Liver (tissue), 9 donors: ENCODE measurements around the gene RAB6B. TPM values are rescaled to one million over a fixed set of nuclear protein-coding genes. Genes with fewer than 3 reads are reported as not detected.

ENCODE experiments used
- DNase-seq: peaks from one replicate; pipeline ENCODE4 v3.0.0-alpha.2; 2017; ENCODE audit warnings: low spot score
- H3K27ac ChIP-seq, 2 donors: one replicate each; pipeline ENCODE4 v1.7.0; 2013; ENCODE audit warnings: inconsistent platforms in 2 of 2, low read length in 2 of 2, control low read depth in 1 of 2, low read depth in 1 of 2, mild to moderate bottlenecking in 1 of 2
- H3K27me3 ChIP-seq, 4 donors: one replicate each; pipeline versions ENCODE4 v1.6.1 to v1.7.0; 2013; ENCODE audit warnings: low read length in 3 of 4, inconsistent platforms in 1 of 4, mild to moderate bottlenecking in 1 of 4, moderate library complexity in 1 of 4; ENCODE audit not compliant: control insufficient read depth in 4 of 4, insufficient read depth in 4 of 4
- H3K36me3 ChIP-seq, 4 donors: one replicate each; pipeline versions ENCODE4 v1.6.1 to v1.7.0; 2013; ENCODE audit warnings: low read length in 3 of 4, mild to moderate bottlenecking in 3 of 4, low read depth in 1 of 4, moderate library complexity in 1 of 4; ENCODE audit not compliant: control insufficient read depth in 4 of 4, insufficient read depth in 3 of 4
- H3K4me1 ChIP-seq, 4 donors: one replicate each; pipeline versions ENCODE4 v1.6.1 to v1.7.0; 2013; ENCODE audit warnings: low read length in 3 of 4, mild to moderate bottlenecking in 3 of 4, moderate library complexity in 1 of 4; ENCODE audit not compliant: control insufficient read depth in 4 of 4, insufficient read depth in 4 of 4
- H3K4me3 ChIP-seq, 3 donors: one replicate each; pipeline versions ENCODE4 v1.6.1 to v1.7.0; 2013; ENCODE audit warnings: low read length in 3 of 3, control low read depth in 1 of 3, low read depth in 1 of 3, mild to moderate bottlenecking in 1 of 3
- H3K9ac ChIP-seq, 2 donors: one replicate each; pipeline ENCODE4 v1.7.0; 2013; ENCODE audit warnings: low read length in 2 of 2, mild to moderate bottlenecking in 2 of 2, moderate library complexity in 2 of 2, control low read depth in 1 of 2, low read depth in 1 of 2
- H3K9me3 ChIP-seq, 4 donors: one replicate each; pipeline versions ENCODE4 v1.6.1 to v1.7.0; 2013; ENCODE audit warnings: low read length in 3 of 4; ENCODE audit not compliant: control insufficient read depth in 4 of 4
- ATF3 ChIP-seq: IDR thresholded peaks from 2 replicates; pipeline ENCODE4 v1.6.1; 2016; ENCODE audit warnings: antibody characterized with exemption
- CTCF ChIP-seq: fragments of 150-350 bp; IDR thresholded peaks from 2 replicates; pipeline ENCODE4 v1.5.1; 2017; ENCODE audit warnings: improper control_type of control experiment, low read depth, low read length; ENCODE audit not compliant: missing input control
- EGR1 ChIP-seq, 2 donors: IDR thresholded peaks; 2 replicates each; pipeline ENCODE4 v1.6.1; 2016 to 2018; ENCODE audit warnings: antibody characterized with exemption in 2 of 2, low read depth in 2 of 2
- FOXA1 ChIP-seq: IDR thresholded peaks from 2 replicates; pipeline ENCODE4 v1.6.1; 2016; ENCODE audit warnings: antibody characterized with exemption
- FOXA2 ChIP-seq: IDR thresholded peaks from 2 replicates; pipeline ENCODE4 v1.6.1; 2016; ENCODE audit warnings: antibody characterized with exemption
- GABPA ChIP-seq, 2 donors: IDR thresholded peaks in 1 of 2; conservative IDR thresholded peaks in 1 of 2; 2 replicates each; pipeline ENCODE4 v1.6.1; 2016; ENCODE audit warnings: antibody characterized with exemption in 2 of 2, mild to moderate bottlenecking in 1 of 2, moderate library complexity in 1 of 2
- HNF4A ChIP-seq, 2 donors: conservative IDR thresholded peaks; 2 replicates each; pipeline ENCODE4 v1.6.1; 2016; ENCODE audit warnings: antibody characterized with exemption in 2 of 2, mild to moderate bottlenecking in 2 of 2
- HNF4G ChIP-seq: IDR thresholded peaks from 2 replicates; pipeline ENCODE4 v1.6.1; 2016; ENCODE audit warnings: antibody characterized with exemption
- JUND ChIP-seq, 2 donors: IDR thresholded peaks; 2 replicates each; pipeline ENCODE4 v1.6.1; 2016; ENCODE audit warnings: antibody characterized with exemption in 2 of 2
- MAX ChIP-seq: IDR thresholded peaks from 2 replicates; pipeline ENCODE4 v1.6.1; 2016; ENCODE audit warnings: antibody characterized with exemption
- RAD21 ChIP-seq, 2 donors: IDR thresholded peaks; 2 replicates each; pipeline ENCODE4 v1.6.1; 2016; ENCODE audit warnings: antibody characterized with exemption in 2 of 2, mild to moderate bottlenecking in 2 of 2
- RXRA ChIP-seq, 2 donors: IDR thresholded peaks; 2 replicates each; pipeline ENCODE4 v1.6.1; 2017 to 2018; ENCODE audit warnings: antibody characterized with exemption in 2 of 2, mild to moderate bottlenecking in 1 of 2
- SP1 ChIP-seq: IDR thresholded peaks from 2 replicates; pipeline ENCODE4 v1.6.1; 2018; ENCODE audit warnings: antibody characterized with exemption, mild to moderate bottlenecking
- TAF1 ChIP-seq: conservative IDR thresholded peaks from 2 replicates; pipeline ENCODE4 v1.6.1; 2016; ENCODE audit warnings: antibody characterized with exemption, mild to moderate bottlenecking
- YY1 ChIP-seq: IDR thresholded peaks from 2 replicates; pipeline ENCODE4 v1.6.1; 2016; ENCODE audit warnings: antibody characterized with exemption, mild to moderate bottlenecking
- ZBTB33 ChIP-seq: IDR thresholded peaks from 2 replicates; pipeline ENCODE4 v1.6.1; 2016; ENCODE audit warnings: antibody characterized with exemption
- WGBS: extraction: QIAGEN DNeasy Blood & Tissue Kit; methylation state at CpG from one replicate; pipeline ENCODE4 v1.1.7; 2013; 5-methylcytosine and 5-hydroxymethylcytosine counted together
- polyA plus RNA-seq, 2 donors: library from polyadenylated mRNA; stranded (reverse) in 1 of 2; unstranded in 1 of 2; fragments of 200-250 nt in 1 of 2; fragments of >200 nt in 1 of 2; fragmentation: Nextera tagmentation in 1 of 2; extraction: Ambion mirVana in 1 of 2; gene quantifications; one replicate each; pipeline versions ENCODE4 v1.2.1 to v1.2.3, GENCODE V29; 2013 to 2015
- total RNA-seq, 2 donors: library from RNA; depleted of rRNA; stranded (reverse); fragments of >200 nt; gene quantifications; one replicate each; pipeline ENCODE4 v1.2.3, GENCODE V29; 2014
- donor health status: healthy.
- donor health status: healthy.
- donor health status: healthy.
- donor health status: healthy.
- donor health status: healthy.

Gene RAB6B
- total and polyA plus RNA-seq, 4 donors, result 0.08 to 2.8 (median 0.28) TPM

- Histone ChIP-seq H3K36me3 (no peaks in the 10 kb centered on the region), H3K9me3 (no peaks in the 10 kb centered on the region), H3K9ac (no peak overlapping the region), H3K27me3 (no peaks in the 10 kb centered on the region), H3K4me3 (no peak overlapping the region), H3K4me1 (peaks cover 0 to 3% (median 0%) of the 10 kb centered on the region in 4 donors), H3K27ac (no peak overlapping the region)
- no peak for TF ChIP-seq ATF3
- 80% methylated on average over 10 of the region's 10 CpGs for WGBS
- DNase-seq, result peak; percentile 20
Observed at GRCh38 chr3:133937756-133938601, 42.3 kb upstream of the RAB6B start.

GRCh38 chr3:133937061-133937686 is 41.5 kb upstream of the RAB6B start:
- H3K36me3 ChIP-seq, result no peaks in the 10 kb centered on the region
- TF ChIP-seq FOXA1, result no peak
- no peak for TF ChIP-seq JUND (IDR thresholded peaks at IDR 0.05)
- no peak for TF ChIP-seq RAD21 (IDR thresholded peaks at IDR 0.05)
- TF ChIP-seq GABPA (IDR thresholded peaks at IDR 0.05 in 1 of 2, conservative IDR thresholded peaks at IDR 0.05 in 1 of 2), result no peak
- TF ChIP-seq HNF4A (conservative IDR thresholded peaks at IDR 0.05), result no peak
- TF ChIP-seq ZBTB33, result no peak
- no peak for TF ChIP-seq YY1
- TF ChIP-seq RXRA (IDR thresholded peaks at IDR 0.05), result no peak
- no peak overlapping the region for H3K9ac ChIP-seq
- H3K27ac ChIP-seq, result no peak overlapping the region
- peaks cover 0 to 3% (median 0%) of the 10 kb centered on the region in 4 donors for H3K4me1 ChIP-seq
- H3K9me3 ChIP-seq, result no peaks in the 10 kb centered on the region
- peak; percentile 22 for DNase-seq
- WGBS, result 88% methylated on average over 8 of the region's 8 CpGs
- H3K4me3 ChIP-seq, result no peak overlapping the region
- no peaks in the 10 kb centered on the region for H3K27me3 ChIP-seq

GRCh38 chr3:133935843-133936769 is 40.4 kb upstream of the RAB6B start:
- no peak overlapping the region for H3K4me3 ChIP-seq
- no peaks in the 10 kb centered on the region for H3K27me3 ChIP-seq
- 88% methylated on average over 13 of the region's 13 CpGs for WGBS
- TF ChIP-seq FOXA2 (no peak), YY1 (no peak), SP1 (no peak), HNF4G (no peak), JUND (IDR thresholded peaks at IDR 0.05) (no peak), HNF4A (conservative IDR thresholded peaks at IDR 0.05) (no peak), TAF1 (no peak), MAX (no peak), EGR1 (IDR thresholded peaks at IDR 0.05; ENCODE audit: low read depth in 2 of 2) (no peak), CTCF (no peak)
- H3K4me1 ChIP-seq, result no peaks in the 10 kb centered on the region
- H3K9ac ChIP-seq, result no peak overlapping the region
- H3K9me3 ChIP-seq, result no peaks in the 10 kb centered on the region
- no peaks in the 10 kb centered on the region for H3K36me3 ChIP-seq
- DNase-seq, result peak; percentile 24
- no peak overlapping the region for H3K27ac ChIP-seq
